ENCODE measurements around the gene EPHB1. TPM values are rescaled to one million over a fixed set of nuclear protein-coding genes. Genes with fewer than 3 reads are reported as not detected.

The EPHB1 gene
- 8.8 TPM for polyA plus RNA-seq (2013, experiment 1 of 2)
- 9.0 TPM for polyA plus RNA-seq (2013, experiment 2 of 2)

- no peak within 1 kb of the TSS for H2BK120ac ChIP-seq (ENCODE audit: low read depth, low read length)
- peak within 1 kb of the TSS; percentile 59 for H3K14ac ChIP-seq (ENCODE audit: low read length)
- peaks cover 0 to 48% (median 0%) of the 10 kb centered on the region in 3 experiments for H3K27me3 ChIP-seq (ENCODE audit: control insufficient read depth in 3 of 3, insufficient read depth in 3 of 3, low read depth in 1 of 3, low read length in 3 of 3)
- peak within 1 kb of the TSS; percentile 85 for H2AFZ ChIP-seq (ENCODE audit: low read length)
- H4K91ac ChIP-seq (ENCODE audit: low read depth, low read length, poor library complexity) = no peak within 1 kb of the TSS
- peak within 1 kb of the TSS; percentile 95 for H3K18ac ChIP-seq (ENCODE audit: low read length)
- peak within 1 kb of the TSS; percentile 93 for H3K9ac ChIP-seq (ENCODE audit: low read depth, low read length, poor library complexity)
- H3K79me1 ChIP-seq (ENCODE audit: low read depth, low read length) = peaks cover 2% of the 10 kb centered on the region
- DNase-seq (ENCODE audit: low spot score) = peak; percentile 96
- peak within 1 kb of the TSS; percentile 20 for H2AK5ac ChIP-seq (ENCODE audit: low read depth, low read length)
- H3K23ac ChIP-seq (ENCODE audit: low read depth, low read length, poor library complexity) = peak within 1 kb of the TSS; percentile 82
- no CpG with 5 or more reads among the region's 70 CpGs for WGBS, 2 donors (ENCODE audit: extremely low coverage in 2 of 2, insufficient read length in 2 of 2, insufficient replicate concordance in 1 of 2)
- H4K8ac ChIP-seq (ENCODE audit: low read depth, low read length) = no peak within 1 kb of the TSS
- H2BK12ac ChIP-seq (ENCODE audit: low read length) = no peak within 1 kb of the TSS
- no peaks in the 10 kb centered on the region for H3K36me3 ChIP-seq (replicated peaks in 1 of 2; ENCODE audit: control insufficient read depth in 2 of 2, insufficient read depth in 2 of 2, low read length in 2 of 2)
- H3K9me3 ChIP-seq (replicated peaks in 1 of 2; ENCODE audit: control insufficient read depth in 2 of 2, insufficient read depth in 1 of 2, low read depth in 1 of 2, low read length in 2 of 2) = no peaks in the 10 kb centered on the region
- peak within 1 kb of the TSS; percentile 62 for H2BK5ac ChIP-seq (ENCODE audit: low read length)
- H2BK15ac ChIP-seq (ENCODE audit: low read length) = peak within 1 kb of the TSS; percentile 73
- H3K4ac ChIP-seq (ENCODE audit: low read length) = no peak within 1 kb of the TSS
- no peak within 1 kb of the TSS for H3K27ac ChIP-seq (replicated peaks; ENCODE audit: low read length)
- H3K4me3 ChIP-seq (ENCODE audit: low read length in 2 of 2) = peak within 1 kb of the TSS; percentile 45 to 90
- peaks cover 3 to 13% of the 10 kb centered on the region in 2 donors for H3K4me1 ChIP-seq (ENCODE audit: control insufficient read depth in 2 of 2, insufficient read depth in 1 of 2, low read depth in 1 of 2, low read length in 2 of 2)
- H3K4me2 ChIP-seq (ENCODE audit: insufficient read depth, low read length, poor library complexity, severe bottlenecking) = peak within 1 kb of the TSS; percentile 97
Measured at GRCh38 chr3:134794950-134795745, at the start of gene EPHB1. Gene EPHB1 (plus strand): TSS chr3:134795260.

- WGBS, 2 donors (ENCODE audit: extremely low coverage in 2 of 2, insufficient read length in 2 of 2, insufficient replicate concordance in 1 of 2) = no CpG with 5 or more reads among the region's 1 CpG
- Histone ChIP-seq H3K9me3 (replicated peaks in 1 of 2; ENCODE audit: control insufficient read depth in 2 of 2, insufficient read depth in 1 of 2, low read depth in 1 of 2, low read length in 2 of 2) (no peaks in the 10 kb centered on the region), H2AFZ (ENCODE audit: low read length) (no peak overlapping the region), H3K23ac (ENCODE audit: low read depth, low read length, poor library complexity) (no peak overlapping the region), H3K4ac (ENCODE audit: low read length) (no peak overlapping the region), H2BK5ac (ENCODE audit: low read length) (no peak overlapping the region), H2BK12ac (ENCODE audit: low read length) (no peak overlapping the region), H3K4me3 (ENCODE audit: low read length in 2 of 2) (no peak overlapping the region), H2BK15ac (ENCODE audit: low read length) (no peak overlapping the region), H3K9ac (ENCODE audit: low read depth, low read length, poor library complexity) (no peak overlapping the region), H2AK5ac (ENCODE audit: low read depth, low read length) (no peak overlapping the region), H3K27ac (replicated peaks; ENCODE audit: low read length) (no peak overlapping the region), H3K79me1 (ENCODE audit: low read depth, low read length) (no peaks in the 10 kb centered on the region), H4K8ac (ENCODE audit: low read depth, low read length) (no peak overlapping the region), H3K18ac (ENCODE audit: low read length) (no peak overlapping the region), H4K91ac (ENCODE audit: low read depth, low read length, poor library complexity) (no peak overlapping the region), H3K14ac (ENCODE audit: low read length) (no peak overlapping the region), H2BK120ac (ENCODE audit: low read depth, low read length) (no peak overlapping the region), H3K4me1 (ENCODE audit: control insufficient read depth in 2 of 2, insufficient read depth in 1 of 2, low read depth in 1 of 2, low read length in 2 of 2) (no peaks in the 10 kb centered on the region), H3K27me3 (ENCODE audit: control insufficient read depth in 3 of 3, insufficient read depth in 3 of 3, low read depth in 1 of 3, low read length in 3 of 3) (no peaks in the 10 kb centered on the region), H3K4me2 (ENCODE audit: insufficient read depth, low read length, poor library complexity, severe bottlenecking) (no peak overlapping the region), H3K36me3 (replicated peaks in 1 of 2; ENCODE audit: control insufficient read depth in 2 of 2, insufficient read depth in 2 of 2, low read length in 2 of 2) (no peaks in the 10 kb centered on the region)
- DNase-seq (ENCODE audit: low spot score) = no peak
Measured at GRCh38 chr3:134748698-134749097, 46.4 kb upstream of the EPHB1 start.

- no peak overlapping the region for H2AK5ac ChIP-seq (ENCODE audit: low read depth, low read length)
- H3K18ac ChIP-seq (ENCODE audit: low read length) = no peak overlapping the region
- WGBS, 2 donors (ENCODE audit: extremely low coverage in 2 of 2, insufficient read length in 2 of 2, insufficient replicate concordance in 1 of 2) = no CpG with 5 or more reads among the region's 2 CpGs
- no peak overlapping the region for H3K4me2 ChIP-seq (ENCODE audit: insufficient read depth, low read length, poor library complexity, severe bottlenecking)
- H4K91ac ChIP-seq (ENCODE audit: low read depth, low read length, poor library complexity) = no peak overlapping the region
- H3K27me3 ChIP-seq (ENCODE audit: control insufficient read depth in 3 of 3, insufficient read depth in 3 of 3, low read depth in 1 of 3, low read length in 3 of 3) = no peaks in the 10 kb centered on the region
- H4K8ac ChIP-seq (ENCODE audit: low read depth, low read length) = no peak overlapping the region
- no peak overlapping the region for H3K27ac ChIP-seq (replicated peaks; ENCODE audit: low read length)
- no peaks in the 10 kb centered on the region for H3K4me1 ChIP-seq (ENCODE audit: control insufficient read depth in 2 of 2, insufficient read depth in 1 of 2, low read depth in 1 of 2, low read length in 2 of 2)
- H3K4me3 ChIP-seq (ENCODE audit: low read length in 2 of 2) = no peak overlapping the region
- no peak overlapping the region for H2BK5ac ChIP-seq (ENCODE audit: low read length)
- no peak overlapping the region for H3K4ac ChIP-seq (ENCODE audit: low read length)
- no peaks in the 10 kb centered on the region for H3K79me1 ChIP-seq (ENCODE audit: low read depth, low read length)
- H3K36me3 ChIP-seq (replicated peaks in 1 of 2; ENCODE audit: control insufficient read depth in 2 of 2, insufficient read depth in 2 of 2, low read length in 2 of 2) = no peaks in the 10 kb centered on the region
- H2BK120ac ChIP-seq (ENCODE audit: low read depth, low read length) = no peak overlapping the region
- H3K14ac ChIP-seq (ENCODE audit: low read length) = no peak overlapping the region
- no peak overlapping the region for H2BK15ac ChIP-seq (ENCODE audit: low read length)
- no peak overlapping the region for H3K23ac ChIP-seq (ENCODE audit: low read depth, low read length, poor library complexity)
- no peak overlapping the region for H3K9ac ChIP-seq (ENCODE audit: low read depth, low read length, poor library complexity)
- no peaks in the 10 kb centered on the region for H3K9me3 ChIP-seq (replicated peaks in 1 of 2; ENCODE audit: control insufficient read depth in 2 of 2, insufficient read depth in 1 of 2, low read depth in 1 of 2, low read length in 2 of 2)
- no peak overlapping the region for H2AFZ ChIP-seq (ENCODE audit: low read length)
- no peak overlapping the region for H2BK12ac ChIP-seq (ENCODE audit: low read length)
- DNase-seq (ENCODE audit: low spot score) = no peak
Measured at GRCh38 chr3:134749174-134749573, 45.9 kb upstream of the EPHB1 start.

- Histone ChIP-seq H2BK12ac (ENCODE audit: low read length) (no peak overlapping the region), H2AFZ (ENCODE audit: low read length) (no peak overlapping the region), H4K91ac (ENCODE audit: low read depth, low read length, poor library complexity) (no peak overlapping the region), H3K14ac (ENCODE audit: low read length) (no peak overlapping the region), H3K36me3 (replicated peaks in 1 of 2; ENCODE audit: control insufficient read depth in 2 of 2, insufficient read depth in 2 of 2, low read length in 2 of 2) (no peaks in the 10 kb centered on the region), H3K79me1 (ENCODE audit: low read depth, low read length) (no peaks in the 10 kb centered on the region), H3K4me3 (ENCODE audit: low read length in 2 of 2) (no peak overlapping the region), H3K27ac (replicated peaks; ENCODE audit: low read length) (no peak overlapping the region), H2BK5ac (ENCODE audit: low read length) (no peak overlapping the region), H2AK5ac (ENCODE audit: low read depth, low read length) (no peak overlapping the region), H4K8ac (ENCODE audit: low read depth, low read length) (no peak overlapping the region), H2BK120ac (ENCODE audit: low read depth, low read length) (no peak overlapping the region), H3K9me3 (replicated peaks in 1 of 2; ENCODE audit: control insufficient read depth in 2 of 2, insufficient read depth in 1 of 2, low read depth in 1 of 2, low read length in 2 of 2) (no peaks in the 10 kb centered on the region), H3K4me1 (ENCODE audit: control insufficient read depth in 2 of 2, insufficient read depth in 1 of 2, low read depth in 1 of 2, low read length in 2 of 2) (no peaks in the 10 kb centered on the region), H3K9ac (ENCODE audit: low read depth, low read length, poor library complexity) (no peak overlapping the region), H2BK15ac (ENCODE audit: low read length) (no peak overlapping the region), H3K4me2 (ENCODE audit: insufficient read depth, low read length, poor library complexity, severe bottlenecking) (no peak overlapping the region), H3K4ac (ENCODE audit: low read length) (no peak overlapping the region), H3K27me3 (ENCODE audit: control insufficient read depth in 3 of 3, insufficient read depth in 3 of 3, low read depth in 1 of 3, low read length in 3 of 3) (no peaks in the 10 kb centered on the region), H3K23ac (ENCODE audit: low read depth, low read length, poor library complexity) (no peak overlapping the region), H3K18ac (ENCODE audit: low read length) (no peak overlapping the region)
- no CpG with 5 or more reads among the region's 7 CpGs for WGBS, 2 donors (ENCODE audit: extremely low coverage in 2 of 2, insufficient read length in 2 of 2, insufficient replicate concordance in 1 of 2)
- no peak for DNase-seq (ENCODE audit: low spot score)
Measured at GRCh38 chr3:134749802-134750553, 45.1 kb upstream of the EPHB1 start.
